Heart left ventricle (tissue), 16 donors: ENCODE results near the gene LIN7B. TPM values are rescaled to one million over a fixed set of nuclear protein-coding genes. Genes with fewer than 3 reads are reported as not detected.
A peak's percentile ranks its signal among the peaks of the same experiment; 100 is the strongest.

Experiments used
- ATAC-seq, 4 donors: fragments of 200-7000 bp; cut with Tn5 transposase; one replicate each; pipeline ENCODE4 v1.9.1; 2020 to 2022; ENCODE audit warnings: moderate library complexity in 4 of 4, mild to moderate bottlenecking in 3 of 4, moderate number of reproducible peaks in 1 of 4
- DNase-seq, 5 donors: peaks; one replicate each; pipeline ENCODE4 v3.0.0-alpha.2; 2020
- H3K27ac ChIP-seq, 12 donors: fragments of 200-600 bp; sonication (generic) in 4 of 12; one replicate each; pipeline versions ENCODE4 v1.5.0 to v1.8.0; 2016 to 2022; ENCODE audit warnings: mild to moderate bottlenecking in 2 of 12
- H3K27me3 ChIP-seq, 9 donors: fragments of 200-600 bp; sonication (generic) in 2 of 9; one replicate each; pipeline versions ENCODE4 v1.5.1 to v1.8.0; 2016 to 2022; ENCODE audit warnings: mild to moderate bottlenecking in 3 of 9
- H3K36me3 ChIP-seq, 9 donors: fragments of 200-600 bp; sonication (generic) in 2 of 9; one replicate each; pipeline versions ENCODE4 v1.5.0 to v1.8.0; 2018 to 2022; ENCODE audit warnings: mild to moderate bottlenecking in 2 of 9
- H3K4me1 ChIP-seq, 12 donors: fragments of 200-600 bp; sonication (generic) in 4 of 12; one replicate each; pipeline versions ENCODE4 v1.5.0 to v1.8.0; 2016 to 2022; ENCODE audit warnings: mild to moderate bottlenecking in 3 of 12
- H3K4me3 ChIP-seq, 12 donors: fragments of 200-600 bp; sonication (generic) in 4 of 12; one replicate each; pipeline versions ENCODE4 v1.5.0 to v1.8.0; 2017 to 2022; ENCODE audit warnings: mild to moderate bottlenecking in 9 of 12, moderate library complexity in 4 of 12
- H3K9me3 ChIP-seq, 12 donors: fragments of 200-600 bp; sonication (generic) in 4 of 12; one replicate each; pipeline versions ENCODE4 v1.5.0 to v1.8.0; 2016 to 2022; ENCODE audit warnings: mild to moderate bottlenecking in 1 of 12
- POLR2A ChIP-seq, 2 donors: fragments of 450-650 bp; IDR thresholded peaks; one replicate each; pipeline ENCODE4 v1.6.1; 2017; ENCODE audit warnings: antibody characterized with exemption in 2 of 2, mild to moderate bottlenecking in 2 of 2, moderate library complexity in 2 of 2
- WGBS, 4 donors: extraction: QIAGEN DNeasy Blood & Tissue Kit in 2 of 4; methylation state at CpG; one replicate each; pipeline versions ENCODE4 v1.1.5 to v1.1.7; 2013 to 2018; 5-methylcytosine and 5-hydroxymethylcytosine counted together
- intact Hi-C, 10 donors: fragments of 100-400 bp; cut with DNase I; formaldehyde crosslinking; loops; one replicate each; pipeline versions ENCODE4 v1.11.1 to v1.14.2; 2022
- polyA plus RNA-seq, 2 donors: library from polyadenylated mRNA; stranded (reverse); fragments of 200-250 nt; gene quantifications; one replicate each; pipeline ENCODE4 v1.2.3, GENCODE V29; 2013
- total RNA-seq, 9 donors: library from RNA; depleted of rRNA in 2 of 9; stranded (reverse); fragments of >200 nt in 2 of 9; fragmentation: NEBNext Ultra II Directional in 3 of 9; extraction: Animal tissue kit (Norgen Biotek cat#: 25700) in 3 of 9; gene quantifications; one replicate each; pipeline versions ENCODE4 v1.1.0 to v1.2.4, GENCODE V29; 2016 to 2023
- TF ChIP-seq, protein P1 (sequence below), 12 donors: fragments of 200-600 bp; sonication (generic) in 4 of 12; IDR thresholded peaks; one replicate each; pipeline versions ENCODE4 v1.5.0 to v1.8.0; 2018 to 2022; ENCODE audit warnings: antibody characterized with exemption in 12 of 12, mild to moderate bottlenecking in 5 of 12
- donor health status: ischemic (EF 13 %, LVEDD 7.1; RV severe dilation, severe dysfunction).
- donor health status: healthy with polysubstance abuse.
- donor health status: DM: no; HTN: yes; CAD: no.
- donor health status: DM: no; HTN: no; CAD: no.
- donor health status: ischemic (EF 25% LVEDD 6.9; RV normal size, moderate dysfunction).
- donor health status: ischemic (EF 25% LVEDD 5.7; RV mildly dilated, moderate dysfunction).
- donor health status: healthy.
- donor health status: DM: yes; HTN: yes; CAD: no.
- donor health status: ischemic (EF 35%, LVEDD 5.7; RV mildly dilated, moderate dysfunction).
- donor health status: nonischemic (EF 11% LVEDD 7.7; RV severe dilation, severe dysfunction).
- donor health status: DM: yes; HTN: yes; CAD: no.
- donor health status: PGD.
- donor health status: ischemic (EF 29% LVEDD 5.4; RV normal size, mild dysfunction).
- donor health status: nonischemic (EF 23%, LVEDD 6.1; RV moderate dilation, normal function).

LIN7B gene
- total and polyA plus RNA-seq, 11 donors = 12.6 to 55.8 (median 22.6) TPM

DNA sequence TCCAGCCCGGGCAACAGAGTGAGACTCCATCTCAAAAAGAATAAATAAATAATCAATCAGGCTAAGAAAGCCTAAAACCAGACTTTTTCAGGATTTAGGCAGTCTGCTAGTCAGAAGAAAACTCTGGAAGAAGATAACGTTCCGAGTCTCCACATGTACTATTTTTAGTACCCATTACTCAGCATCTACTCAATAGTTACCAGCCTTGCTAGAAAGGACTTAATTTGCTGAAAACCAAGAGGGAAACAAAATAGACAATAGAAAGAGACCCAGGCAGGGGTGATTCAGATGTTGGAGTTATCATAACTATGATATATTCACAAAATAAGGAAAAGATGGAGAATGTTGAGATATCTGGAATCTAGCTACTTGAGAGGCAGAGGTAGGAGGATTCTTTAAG lies 3.6 kb upstream of the LIN7B start:
- Histone ChIP-seq H3K9me3 (no peaks in the 10 kb centered on the region), H3K27ac (peak overlapping the region in 7 of 12 donors; percentile 9 to 52 (median 32)), H3K27me3 (no peaks in the 10 kb centered on the region), H3K4me1 (peaks cover 0 to 33% (median 20%) of the 10 kb centered on the region in 12 donors), H3K4me3 (no peak overlapping the region), H3K36me3 (peaks cover 0 to 42% (median 38%) of the 10 kb centered on the region in 9 donors)
- ATAC-seq = no peak
- 28 to 34% (median 29%) methylated on average over 3 of the region's 3 CpGs for WGBS, 4 donors
- intact Hi-C loops = loop anchor here in 4 of 10 donors (5.0 kb wide), 1 partner anchor 37 kb away; no protein-coding TSS in a partner anchor
- TF ChIP-seq, protein P1, sequence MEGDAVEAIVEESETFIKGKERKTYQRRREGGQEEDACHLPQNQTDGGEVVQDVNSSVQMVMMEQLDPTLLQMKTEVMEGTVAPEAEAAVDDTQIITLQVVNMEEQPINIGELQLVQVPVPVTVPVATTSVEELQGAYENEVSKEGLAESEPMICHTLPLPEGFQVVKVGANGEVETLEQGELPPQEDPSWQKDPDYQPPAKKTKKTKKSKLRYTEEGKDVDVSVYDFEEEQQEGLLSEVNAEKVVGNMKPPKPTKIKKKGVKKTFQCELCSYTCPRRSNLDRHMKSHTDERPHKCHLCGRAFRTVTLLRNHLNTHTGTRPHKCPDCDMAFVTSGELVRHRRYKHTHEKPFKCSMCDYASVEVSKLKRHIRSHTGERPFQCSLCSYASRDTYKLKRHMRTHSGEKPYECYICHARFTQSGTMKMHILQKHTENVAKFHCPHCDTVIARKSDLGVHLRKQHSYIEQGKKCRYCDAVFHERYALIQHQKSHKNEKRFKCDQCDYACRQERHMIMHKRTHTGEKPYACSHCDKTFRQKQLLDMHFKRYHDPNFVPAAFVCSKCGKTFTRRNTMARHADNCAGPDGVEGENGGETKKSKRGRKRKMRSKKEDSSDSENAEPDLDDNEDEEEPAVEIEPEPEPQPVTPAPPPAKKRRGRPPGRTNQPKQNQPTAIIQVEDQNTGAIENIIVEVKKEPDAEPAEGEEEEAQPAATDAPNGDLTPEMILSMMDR (IDR thresholded peaks at IDR 0.05) = no peak
- no peak for TF ChIP-seq POLR2A (IDR thresholded peaks at IDR 0.05)
- DNase-seq = no peak

DNA sequence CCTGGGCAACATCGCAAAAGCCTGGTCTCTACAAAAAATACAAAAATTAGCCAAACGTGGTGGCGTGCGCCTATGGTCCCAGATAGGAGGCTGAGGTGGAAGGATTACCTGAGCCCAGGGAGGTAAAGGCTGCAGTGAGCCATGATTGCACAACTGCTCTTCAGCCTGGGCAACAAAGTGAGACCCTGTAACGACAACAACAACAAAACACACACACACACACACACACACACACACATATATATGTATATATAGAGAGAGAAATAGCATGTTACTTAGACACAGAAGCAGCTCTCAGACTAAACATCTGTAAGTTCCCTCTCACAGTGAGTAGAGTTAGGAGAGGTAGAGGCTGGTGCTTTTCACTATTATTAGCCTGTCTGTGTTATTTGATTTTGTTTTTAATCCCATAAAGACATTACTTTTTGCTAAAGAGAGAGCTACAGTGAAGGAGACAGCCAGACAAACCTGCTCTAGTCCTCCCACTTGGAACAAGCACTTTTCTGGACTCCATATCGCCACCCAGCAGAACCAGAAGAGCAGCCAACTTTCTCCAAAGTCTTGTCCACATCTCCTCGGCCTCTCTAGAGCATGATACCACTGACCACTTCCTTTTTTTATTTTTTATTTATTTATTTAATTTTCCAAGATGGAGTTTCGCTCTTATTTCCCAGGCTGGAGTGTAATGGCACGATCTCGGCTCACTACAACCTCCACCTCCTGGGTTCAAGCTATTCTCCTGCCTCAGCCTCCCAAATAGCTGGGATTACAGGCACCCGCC lies 2.8 kb upstream of the LIN7B start:
- Histone ChIP-seq H3K27me3 (no peaks in the 10 kb centered on the region), H3K36me3 (peaks cover 0 to 34% (median 30%) of the 10 kb centered on the region in 9 donors), H3K4me1 (peaks cover 0 to 38% (median 20%) of the 10 kb centered on the region in 12 donors), H3K4me3 (no peak overlapping the region), H3K9me3 (no peaks in the 10 kb centered on the region), H3K27ac (peak overlapping the region in 1 of 12 donors; percentile 52)
- WGBS, 4 donors = 81 to 87% (median 83%) methylated on average over 11 of the region's 11 CpGs
- ATAC-seq = no peak
- no peak for TF ChIP-seq POLR2A (IDR thresholded peaks at IDR 0.05)
- TF ChIP-seq, protein P1 (IDR thresholded peaks at IDR 0.05) = no peak
- no peak for DNase-seq
- intact Hi-C loops = loop anchor here in 4 of 10 donors (5.0 kb wide), 1 partner anchor 36 kb away; no protein-coding TSS in a partner anchor

DNA sequence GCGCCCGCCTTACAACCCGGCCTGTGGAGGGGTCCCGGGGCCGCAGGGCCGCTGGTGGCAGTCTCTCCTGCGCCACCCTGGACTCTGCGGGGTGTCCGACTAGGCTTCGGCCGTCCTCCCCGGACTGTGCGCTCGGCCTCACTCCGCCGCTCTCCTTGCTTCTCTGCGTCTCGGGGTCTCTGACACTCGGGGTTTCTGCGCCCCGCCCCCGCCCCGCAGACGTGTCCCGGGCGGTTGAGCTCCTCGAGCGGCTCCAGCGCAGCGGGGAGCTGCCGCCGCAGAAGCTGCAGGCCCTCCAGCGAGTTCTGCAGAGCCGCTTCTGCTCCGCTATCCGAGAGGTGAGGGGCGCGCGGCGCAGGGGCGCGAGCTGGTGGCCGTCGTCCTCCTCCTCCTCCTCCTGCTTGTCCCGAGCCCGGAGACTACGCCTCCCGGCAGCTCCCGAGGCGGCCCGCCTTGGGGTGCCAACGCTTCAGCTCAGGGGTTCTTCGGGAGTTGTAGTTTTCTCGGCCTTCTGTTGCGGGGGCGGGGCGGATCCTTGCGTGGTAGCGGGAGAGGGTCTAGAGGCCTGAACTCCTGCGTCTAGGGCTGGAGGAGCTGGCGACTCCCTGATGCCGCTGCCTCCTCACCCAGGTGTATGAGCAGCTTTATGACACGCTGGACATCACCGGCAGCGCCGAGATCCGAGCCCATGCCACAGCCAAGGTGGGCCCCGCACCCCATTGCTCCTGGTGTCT lies 627 bp downstream of the LIN7B start:
- Histone ChIP-seq H3K27ac (peak overlapping the region; percentile 48 to 91 (median 85)), H3K27me3 (peaks cover 0 to 1% (median 0%) of the 10 kb centered on the region in 9 donors), H3K9me3 (no peaks in the 10 kb centered on the region), H3K4me3 (peak overlapping the region; percentile 61 to 93 (median 83)), H3K4me1 (peaks cover 5 to 64% (median 37%) of the 10 kb centered on the region in 12 donors), H3K36me3 (no peaks in the 10 kb centered on the region)
- ATAC-seq (peak in 3 of 4 donors; percentile 21 to 35 (median 34)), DNase-seq (peak; percentile 74 to 86 (median 79))
- intact Hi-C loops = loop anchor here in 6 of 10 donors (2.0 to 5.0 kb wide), 3 partner anchors 18 to 38 kb away; no protein-coding TSS in a partner anchor
- peak in 1 of 2 donors; percentile 30 for TF ChIP-seq POLR2A (IDR thresholded peaks at IDR 0.05)
- TF ChIP-seq, protein P1 (IDR thresholded peaks at IDR 0.05) = no peak
- WGBS, 4 donors = 9 to 18% (median 11%) methylated on average over 42 to 68 of the region's 68 CpGs
